ENCODE measurements around the gene ZNF584. TPM values are rescaled to one million over a fixed set of nuclear protein-coding genes. Genes with fewer than 3 reads are reported as not detected.

ZNF584 gene
- total RNA-seq, 1 experiment from 2014 or later: 4.9 TPM

- TSS peak; percentile 72 for BruUV-seq (replicated peaks)
- no peak for DNase-seq
- peak overlapping the region; percentile 85 for H3K4me3 Mint-ChIP-seq (ENCODE audit: unreplicated experiment)
Observed at GRCh38 chr19:58385891-58386575, 22.4 kb upstream of the ZNF584 start.

GRCh38 chr19:58386576-58387337 is 21.7 kb upstream of the ZNF584 start, which contains the start of gene RPS5:
RPS5 (plus strand) TSS chr19:58387269; CDS start chr19:58388138, 869 bp downstream.
- peaks cover 1% of the 10 kb centered on the region; the same call in 1 of the 2 replicates for H3K36me3 ChIP-seq (ENCODE audit: control insufficient read depth, insufficient read depth, low read length)
- H3K27ac Mint-ChIP-seq (ENCODE audit: unreplicated experiment): peak within 1 kb of the TSS; percentile 96
- peaks cover 18% of the 10 kb centered on the region for H3K4me1 ChIP-seq
- H3K4me1 Mint-ChIP-seq (ENCODE audit: low read depth, unreplicated experiment): peaks cover 12% of the 10 kb centered on the region
- peak within 1 kb of the TSS; percentile 85 for H3K4me3 Mint-ChIP-seq (ENCODE audit: unreplicated experiment)
- peak within 1 kb of the TSS; percentile 79 for H3K4me3 ChIP-seq (ENCODE audit: low read depth, low read length)
- peak; percentile 97 to 98 for DNase-seq
- no TSS peak for BruUV-seq (replicated peaks)
- H3K9me3 ChIP-seq: no peaks in the 10 kb centered on the region
- no peak for TF ChIP-seq CTCF (IDR thresholded peaks at IDR 0.05; ENCODE audit: insufficient read depth in 1 of 2, low read depth in 1 of 2, low read length in 1 of 2, severe bottlenecking in 1 of 2, unreplicated experiment in 1 of 2)
- H3K27me3 Mint-ChIP-seq (ENCODE audit: insufficient read depth, unreplicated experiment): no peaks in the 10 kb centered on the region
- no peaks in the 10 kb centered on the region for H3K9me3 Mint-ChIP-seq (ENCODE audit: unreplicated experiment)
- H3K27me3 ChIP-seq (replicated peaks; ENCODE audit: control insufficient read depth, insufficient read depth, low read length): no peaks in the 10 kb centered on the region
- ChIA-PET POLR2A (interaction anchor here (1.0 kb wide), 1 partner anchor 24 kb away, joined by 6 read pairs; the partner anchor contains the start of gene ZNF497), CTCF (interaction anchor here (0.8 kb wide), 1 partner anchor 76 kb away, joined by 3 read pairs; no protein-coding TSS in a partner anchor)
- intact Hi-C loops (cut with micrococcal nuclease; ENCODE audit: unreplicated experiment): loop anchor here (1.0 to 2.0 kb wide), 3 partner anchors 112 to 158 kb away; partner anchors contain the start of genes TRIM28 and ZBTB45
- peaks cover 61% of the 10 kb centered on the region for H3K36me3 Mint-ChIP-seq (ENCODE audit: insufficient read depth, unreplicated experiment)

More at GRCh38 chr19:58385891-58386575, 22.4 kb upstream of the ZNF584 start:
- ChIA-PET CTCF (no interaction called here), POLR2A (interaction anchor here (0.6 to 1.0 kb wide), 2 partner anchors 23 to 81 kb away, joined by 3 to 6 read pairs; partner anchors contain the start of gene ZNF497)
- peaks cover 58% of the 10 kb centered on the region for H3K36me3 Mint-ChIP-seq (ENCODE audit: insufficient read depth, unreplicated experiment)
- H3K9me3 ChIP-seq: no peaks in the 10 kb centered on the region
- peaks cover 12% of the 10 kb centered on the region for H3K4me1 Mint-ChIP-seq (ENCODE audit: low read depth, unreplicated experiment)
- H3K9me3 Mint-ChIP-seq (ENCODE audit: unreplicated experiment): no peaks in the 10 kb centered on the region
- H3K36me3 ChIP-seq (ENCODE audit: control insufficient read depth, insufficient read depth, low read length): peaks cover 1% of the 10 kb centered on the region; the same call in 1 of the 2 replicates
- no peaks in the 10 kb centered on the region for H3K27me3 Mint-ChIP-seq (ENCODE audit: insufficient read depth, unreplicated experiment)
- no peak for TF ChIP-seq CTCF (IDR thresholded peaks at IDR 0.05; ENCODE audit: insufficient read depth in 1 of 2, low read depth in 1 of 2, low read length in 1 of 2, severe bottlenecking in 1 of 2, unreplicated experiment in 1 of 2)
- H3K4me3 ChIP-seq (ENCODE audit: low read depth, low read length): peak overlapping the region; percentile 79
- H3K27ac Mint-ChIP-seq (ENCODE audit: unreplicated experiment): peak overlapping the region; percentile 96
- intact Hi-C loops (cut with micrococcal nuclease; ENCODE audit: unreplicated experiment): loop anchor here (2.0 kb wide), 2 partner anchors 113 to 133 kb away; partner anchors contain the start of gene ZBTB45
- no peaks in the 10 kb centered on the region for H3K27me3 ChIP-seq (replicated peaks; ENCODE audit: control insufficient read depth, insufficient read depth, low read length)
- H3K4me1 ChIP-seq: peaks cover 18% of the 10 kb centered on the region
